Stimulated activated CD4-positive, alpha-beta T cell treated with anti-CD3 and anti-CD28 coated beads, Interleukin-4, amount 100 ng/mL, for 4 hours (primary cell): ENCODE measurements around the gene ADCY9.
"Not testable (repeated sequence)": the region's sequence is repeated elsewhere in the genome, so short reads cannot be mapped to it uniquely, and the experiment has no call there.

Source experiments
- DNase-seq, 2 experiments: peaks; one replicate each; pipeline ENCODE4 v3.0.0-alpha.2; 2020

The ADCY9 gene

DNA sequence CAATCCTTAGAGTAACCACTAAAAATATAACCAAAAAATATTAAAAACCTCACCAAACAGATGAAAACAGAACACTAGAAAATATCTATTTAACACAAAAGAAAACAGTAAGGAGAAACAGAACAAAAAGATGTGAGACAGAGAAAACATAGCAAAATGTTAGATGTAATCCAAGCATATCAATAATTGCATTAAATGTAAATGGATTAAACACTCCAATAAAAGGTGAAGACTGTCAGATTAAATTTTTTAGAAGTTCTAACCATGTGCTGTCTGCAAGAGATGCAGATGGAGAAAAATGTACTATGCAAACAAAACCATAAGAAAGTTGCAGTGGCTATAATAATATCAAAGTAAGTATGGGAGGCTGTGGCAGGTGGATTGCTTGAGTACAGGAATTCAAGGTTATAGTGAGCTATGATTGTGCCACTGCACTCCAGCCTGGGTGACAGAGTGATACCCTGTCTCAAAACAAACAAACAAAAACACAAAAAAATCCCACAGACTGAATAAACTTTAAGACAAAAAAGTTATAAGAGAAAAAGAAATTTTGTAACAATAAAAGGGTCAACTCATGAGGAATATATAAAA, 53.9 kb downstream of the ADCY9 start:
- DNase-seq, result no peak

DNA sequence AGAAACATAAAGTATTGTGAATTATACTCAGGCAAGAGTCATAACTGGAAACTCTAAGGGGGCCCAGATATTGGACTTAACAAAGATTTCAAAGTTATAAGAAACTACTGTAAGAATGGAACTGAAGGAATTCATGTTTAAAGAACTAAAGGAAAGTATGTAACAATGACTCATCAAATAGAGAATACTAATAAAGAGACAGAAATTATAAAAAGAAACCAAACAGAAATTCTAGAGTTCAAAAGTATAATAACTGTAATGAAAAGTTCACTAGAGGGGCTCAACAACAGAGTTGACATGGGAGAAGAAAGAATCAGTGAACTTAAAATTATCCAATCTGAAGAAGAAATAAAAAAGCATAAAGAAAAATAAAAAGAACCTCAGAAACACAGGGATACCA, 55.4 kb downstream of the ADCY9 start:
- DNase-seq, result no peak

DNA sequence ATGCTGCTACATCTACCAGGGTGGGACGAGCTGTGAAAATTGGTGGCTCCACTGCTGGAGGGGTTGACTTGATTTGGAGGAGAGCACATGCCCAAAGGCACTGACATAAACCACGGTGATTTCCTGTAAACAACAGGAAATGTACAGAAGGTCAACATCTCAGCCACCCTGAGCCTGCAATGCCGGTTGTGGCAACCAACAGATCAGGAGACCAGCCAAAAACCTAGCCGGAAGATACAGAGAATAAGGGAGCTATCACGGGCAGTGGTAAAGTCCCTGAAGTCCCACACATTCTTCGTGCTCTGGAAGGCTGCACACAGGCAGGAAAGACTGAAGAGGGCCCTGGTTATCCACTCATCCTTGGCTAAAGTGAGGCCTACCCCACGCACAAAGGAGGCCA, 56.2 kb downstream of the ADCY9 start:
- no peak for DNase-seq

DNA sequence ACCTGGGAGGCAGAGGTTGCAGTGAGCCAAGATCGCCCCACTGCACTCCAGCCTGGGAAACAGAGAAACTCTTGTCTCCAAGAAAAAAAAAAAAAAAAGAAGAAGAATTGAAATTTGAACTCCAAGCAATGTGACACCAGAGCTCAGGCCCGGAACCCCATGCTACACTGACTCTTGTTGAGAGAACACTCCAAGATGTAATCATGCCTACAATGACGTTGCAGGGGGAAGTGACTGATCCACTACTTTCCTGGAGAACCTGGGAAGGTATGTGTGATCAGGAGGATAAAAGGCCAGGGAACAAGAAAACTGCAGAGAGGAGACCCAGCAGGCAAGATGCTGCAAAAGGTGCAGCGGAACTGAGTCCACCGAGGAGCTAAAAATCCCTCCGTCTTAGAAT, 57.9 kb downstream of the ADCY9 start:
- no peak for DNase-seq

DNA sequence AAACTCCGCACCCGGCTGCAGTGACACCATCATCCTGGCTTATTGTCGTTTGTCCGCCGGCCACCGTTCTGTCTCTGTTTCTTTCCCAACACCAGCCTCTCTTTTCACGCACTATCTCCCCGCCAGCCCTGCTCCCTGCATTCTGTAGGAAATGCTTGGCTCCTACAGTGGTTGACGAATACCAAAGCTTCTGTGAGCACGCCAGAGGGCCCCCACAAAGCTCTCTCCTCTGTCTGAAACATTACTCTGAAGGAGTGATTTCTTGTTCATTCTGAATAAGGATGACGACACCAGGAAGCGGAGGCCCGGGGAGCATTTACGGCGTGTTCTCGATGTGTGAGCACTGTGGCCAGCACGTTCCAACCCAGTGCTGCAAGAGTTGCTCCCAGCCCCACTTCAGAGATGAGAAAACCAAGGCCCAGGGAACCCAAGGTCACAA, 58.8 kb downstream of the ADCY9 start:
- DNase-seq, result no peak

DNA sequence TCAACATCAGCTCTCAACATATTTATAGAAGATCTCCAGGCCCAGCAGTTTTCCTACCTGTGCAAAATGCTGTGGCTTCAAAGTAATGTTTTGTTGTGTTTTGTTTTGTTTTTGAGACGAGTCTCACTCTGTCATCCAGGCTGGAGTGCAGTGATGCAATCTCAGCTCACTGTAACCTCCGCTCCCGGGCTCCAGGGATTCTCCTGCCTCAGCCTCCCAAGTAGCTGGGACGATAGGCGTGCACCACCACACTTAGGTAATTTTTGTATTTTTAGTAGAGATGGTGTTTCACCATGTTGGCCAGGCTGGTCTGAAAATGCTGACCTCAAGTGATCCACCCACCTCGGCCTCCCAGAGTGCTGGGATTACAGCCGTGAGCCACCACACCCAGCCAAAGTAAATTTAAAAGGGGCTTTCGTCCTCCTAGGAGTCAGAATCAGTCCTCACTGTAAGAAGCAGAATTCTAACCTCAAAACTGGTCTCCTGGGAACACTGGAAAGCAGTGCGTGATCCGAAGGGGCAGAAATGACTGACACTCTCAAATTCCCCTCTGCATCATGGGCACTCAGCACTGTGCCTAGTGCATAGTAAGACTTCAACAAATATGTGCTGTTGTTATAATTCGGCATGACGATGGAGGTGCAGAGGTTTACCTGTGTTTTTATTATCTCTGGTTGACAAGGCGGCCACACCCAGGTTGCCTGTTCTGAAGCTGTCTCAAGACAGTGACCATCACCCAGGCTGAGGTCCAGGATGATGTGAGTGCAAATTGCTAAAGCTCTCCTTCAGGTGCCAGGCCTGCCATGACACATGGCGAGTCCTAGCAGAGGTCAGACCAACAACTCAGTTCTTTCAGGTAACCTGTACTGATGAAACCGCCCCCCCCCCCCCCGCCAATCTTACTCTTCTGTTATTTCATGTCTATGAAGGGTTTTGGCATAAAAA, 59.8 kb downstream of the ADCY9 start:
- no peak for DNase-seq

DNA sequence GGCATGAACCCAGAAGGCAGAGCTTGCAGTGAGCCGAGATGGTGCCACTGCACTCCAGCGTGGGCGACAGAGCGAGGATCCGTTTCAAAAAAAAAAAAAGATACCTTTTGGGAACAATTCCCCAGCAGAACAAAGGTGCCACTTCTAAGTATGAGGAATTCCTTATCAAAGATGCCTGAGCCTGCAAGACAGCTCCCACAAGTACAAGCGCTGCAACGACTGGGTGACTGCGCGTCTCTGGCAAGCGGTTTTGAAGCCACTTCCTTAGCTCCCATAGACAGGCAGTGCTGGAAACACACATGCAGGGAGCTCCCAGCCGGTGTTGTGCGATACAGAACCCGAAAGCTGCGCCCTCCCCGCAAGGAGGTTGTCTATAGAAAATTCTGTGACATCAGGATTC, 60.5 kb downstream of the ADCY9 start:
- DNase-seq, result no peak

DNA sequence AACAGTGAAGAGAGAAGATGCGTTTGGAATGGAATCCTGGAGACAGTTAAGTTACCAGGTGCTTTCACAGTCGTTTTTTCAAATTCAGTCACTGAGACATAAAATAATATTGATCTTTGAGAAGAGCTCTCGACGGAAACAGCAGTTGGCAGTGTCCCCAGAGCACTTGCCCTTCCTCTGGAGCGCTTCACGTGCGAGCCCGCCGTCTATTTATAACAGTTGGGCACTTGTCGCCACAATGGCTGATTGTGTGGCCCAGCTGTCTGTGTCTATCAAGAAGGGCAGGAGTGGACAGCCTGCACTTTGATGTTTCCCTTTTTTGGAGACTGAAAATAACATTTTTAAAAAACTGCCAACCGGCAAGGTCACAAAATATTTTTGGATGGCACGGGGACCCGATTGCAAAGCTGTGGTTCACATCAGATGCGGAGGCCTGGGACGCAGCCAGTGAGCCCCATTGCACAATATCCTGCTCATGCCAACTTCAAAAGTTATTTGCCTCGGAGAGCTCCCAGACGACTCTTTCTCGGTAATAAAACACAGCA, 62.9 kb downstream of the ADCY9 start:
- DNase-seq, result no peak

DNA sequence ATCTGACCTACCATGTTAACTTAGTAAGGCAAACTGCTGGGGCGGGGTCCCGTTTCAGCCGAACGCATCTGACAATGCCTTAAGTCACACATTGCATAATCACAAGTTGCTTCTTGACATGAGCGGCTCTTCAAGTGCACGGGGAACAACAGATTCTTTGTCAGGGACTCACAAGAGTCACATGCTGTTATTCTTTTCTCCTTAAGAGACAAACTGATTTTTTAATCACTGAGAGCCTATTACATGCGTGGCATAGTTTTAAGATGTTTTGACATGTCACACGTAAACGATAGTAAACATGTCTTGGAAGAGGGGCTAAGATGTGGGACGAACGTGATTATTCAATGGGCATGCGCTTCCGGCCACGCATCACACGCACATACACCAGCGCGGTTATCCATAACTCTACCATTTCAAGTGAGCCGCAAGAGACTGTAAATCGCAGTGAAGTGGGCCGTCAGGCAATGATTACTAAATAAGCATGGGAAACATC, 63.4 kb downstream of the ADCY9 start:
- no peak for DNase-seq

DNA sequence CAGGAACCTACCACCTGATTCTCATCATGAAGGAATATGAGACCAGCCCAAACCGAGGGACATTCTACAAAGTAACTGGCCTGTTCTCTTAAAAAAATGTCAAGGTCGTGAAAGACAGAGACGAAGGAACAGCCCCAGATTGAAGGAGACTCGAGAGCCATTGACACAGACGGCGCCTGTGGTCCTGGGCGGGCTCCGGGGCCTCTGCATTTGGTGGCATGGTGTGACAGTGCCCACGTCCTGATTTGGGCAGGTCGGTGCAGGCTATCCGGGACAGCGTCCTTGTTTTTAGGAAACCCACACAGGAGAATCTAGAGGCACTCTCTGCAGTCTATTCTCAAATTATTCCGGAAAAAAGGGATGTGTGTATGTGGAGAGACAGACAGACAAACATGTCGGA, 64.1 kb downstream of the ADCY9 start:
- no peak for DNase-seq

DNA sequence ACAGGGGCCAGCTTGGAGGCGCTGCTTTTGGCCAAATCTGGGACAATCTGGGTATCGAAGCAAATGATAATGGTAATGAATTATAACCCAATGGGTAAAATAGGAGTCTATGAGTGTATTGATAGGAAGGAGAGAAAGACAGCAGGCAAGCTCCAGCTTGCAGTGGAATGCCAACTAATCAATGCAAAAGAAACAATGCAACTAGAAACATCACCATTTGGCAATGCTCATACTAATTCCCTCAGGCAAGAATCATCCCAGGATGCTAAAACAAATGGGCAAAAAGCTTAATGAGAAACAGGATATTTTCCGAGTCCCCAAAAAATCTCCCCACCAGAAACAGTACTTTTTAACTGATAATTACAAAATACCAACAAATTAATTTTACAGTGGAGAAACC, 64.7 kb downstream of the ADCY9 start:
- no peak for DNase-seq

DNA sequence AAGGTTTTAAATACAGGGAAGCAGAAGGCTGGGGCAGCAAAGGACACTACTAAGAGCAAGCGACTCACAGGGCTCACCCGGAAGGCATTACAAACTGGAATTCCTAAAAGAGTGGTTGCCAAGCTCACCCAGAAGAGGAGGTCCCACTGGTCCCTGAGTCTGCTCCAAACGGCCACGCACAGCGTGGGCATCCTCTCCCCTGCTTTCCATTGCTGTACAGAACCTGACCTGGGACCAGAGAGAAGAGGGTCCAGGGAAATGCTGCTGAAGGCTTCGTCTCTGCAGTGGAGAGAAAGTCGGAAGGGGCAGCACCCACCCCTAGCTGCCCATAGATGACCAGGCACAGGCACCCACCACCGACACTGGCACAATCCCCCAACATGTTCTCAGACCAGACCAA, 67.2 kb downstream of the ADCY9 start:
- no peak for DNase-seq

DNA sequence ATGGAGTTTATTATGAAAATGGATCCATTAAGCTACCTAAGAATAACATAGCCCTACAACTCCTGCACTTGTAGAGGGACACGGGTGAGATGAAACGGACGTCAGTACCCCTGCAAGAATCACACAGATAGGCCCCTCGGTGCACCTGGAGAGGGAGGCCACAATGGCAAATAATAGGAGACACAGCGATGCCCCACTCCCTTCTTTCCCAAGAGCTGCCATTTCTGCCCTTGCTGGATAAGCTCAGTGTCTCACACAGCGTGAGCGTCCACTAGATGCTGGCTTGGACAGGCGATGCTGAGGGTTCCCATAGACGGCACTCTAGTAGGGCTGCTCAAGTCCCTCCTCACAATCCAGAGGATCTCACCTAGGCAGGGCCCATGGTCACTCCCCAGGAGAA, 67.8 kb downstream of the ADCY9 start:
- DNase-seq, result no peak

DNA sequence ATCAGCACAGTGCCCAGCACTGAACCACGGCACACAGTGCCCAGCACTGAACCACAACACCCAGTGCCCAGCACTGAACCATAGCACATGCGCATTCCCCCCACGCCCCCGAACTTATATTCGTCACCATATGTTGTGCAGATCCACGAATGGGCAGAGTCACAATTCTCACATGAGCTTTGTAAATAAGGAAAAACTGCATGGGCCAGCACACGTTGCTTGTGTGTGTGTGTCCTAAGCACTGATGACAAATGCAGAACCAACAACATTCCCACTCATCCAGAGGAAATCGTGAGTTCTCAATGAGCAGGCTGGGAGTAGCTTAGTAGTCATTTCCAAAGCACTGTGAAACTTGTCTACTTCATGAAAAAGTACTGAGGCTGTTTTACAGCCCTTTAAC, 70.0 kb downstream of the ADCY9 start:
- no peak for DNase-seq

DNA sequence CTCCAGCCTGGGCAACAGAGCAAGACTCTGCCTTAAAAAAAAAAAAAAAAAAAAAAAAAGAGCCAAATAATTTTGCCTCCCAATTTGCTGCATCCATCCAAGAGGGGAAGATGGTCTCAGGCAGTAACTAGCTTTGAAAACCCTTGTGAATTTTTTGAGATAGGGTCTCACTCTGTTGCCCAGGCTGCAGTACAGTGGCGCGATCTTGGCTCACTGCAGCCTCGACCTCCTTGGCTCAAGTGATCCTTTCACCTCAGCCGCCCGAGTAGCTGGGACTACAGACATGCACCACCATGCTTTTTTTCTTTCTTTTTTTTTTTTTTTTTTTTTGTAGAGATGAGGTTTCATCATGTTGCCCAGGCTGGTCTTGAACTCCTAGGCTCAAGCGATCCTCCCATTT, 70.7 kb downstream of the ADCY9 start:
- not testable (repeated sequence) for DNase-seq

DNA sequence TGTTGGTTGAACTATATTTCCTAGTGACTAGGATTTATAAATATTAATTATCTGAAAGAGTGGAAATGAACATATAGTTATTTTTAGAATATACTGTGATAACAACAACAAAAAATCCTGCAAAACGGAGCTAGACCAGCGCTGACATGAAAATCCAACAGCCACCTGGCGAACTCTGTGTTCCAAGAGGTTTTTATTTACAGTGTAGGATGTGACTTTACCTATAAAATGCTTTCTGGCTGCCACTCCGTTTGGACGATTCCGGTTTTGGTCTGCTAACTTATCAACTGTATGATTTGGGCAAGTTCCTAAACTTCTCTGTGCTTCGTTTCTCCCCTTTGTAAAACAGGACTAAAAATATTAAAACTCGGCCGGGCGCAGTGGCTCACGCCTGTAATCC, 73.7 kb downstream of the ADCY9 start:
- DNase-seq, result no peak

DNA sequence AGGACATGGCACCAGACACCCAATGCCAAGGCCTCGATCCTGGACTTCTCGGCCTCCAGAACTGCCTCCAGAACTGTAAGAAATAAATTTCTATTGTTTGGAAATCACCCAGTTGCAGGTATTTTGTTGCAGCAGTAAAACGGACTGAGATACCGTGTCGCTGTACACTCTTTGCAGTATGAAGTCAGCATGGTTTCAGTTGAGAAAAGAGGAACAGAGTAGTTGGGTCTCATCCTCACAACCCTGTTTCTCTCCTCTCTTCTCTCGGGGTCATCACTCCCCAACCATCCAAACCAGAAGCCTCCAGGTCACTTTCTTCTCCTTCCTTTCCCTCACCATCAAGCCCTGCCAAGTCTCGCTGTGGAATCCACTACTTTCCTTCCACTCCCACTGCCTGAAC, 77.8 kb downstream of the ADCY9 start:
- no peak for DNase-seq

DNA sequence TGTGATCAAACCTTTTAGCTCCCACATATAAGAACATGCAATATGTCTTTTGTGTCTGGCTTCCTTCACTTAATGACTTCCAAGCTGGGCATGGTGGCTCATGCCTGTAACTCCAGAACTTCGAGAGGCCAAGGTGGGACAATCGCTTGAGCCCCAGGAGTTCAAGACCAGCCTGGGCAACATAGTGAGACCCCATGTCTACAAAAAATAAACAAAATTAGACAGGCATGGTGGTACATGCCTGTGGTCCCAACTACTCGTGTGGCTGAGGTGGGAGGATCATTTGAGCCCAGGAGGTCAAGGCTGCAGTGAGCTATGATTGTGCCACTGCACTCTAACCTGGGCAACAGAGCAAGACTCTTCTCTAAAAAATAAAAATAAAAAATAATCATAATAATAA, 79.3 kb downstream of the ADCY9 start:
- DNase-seq, result not testable (repeated sequence)

DNA sequence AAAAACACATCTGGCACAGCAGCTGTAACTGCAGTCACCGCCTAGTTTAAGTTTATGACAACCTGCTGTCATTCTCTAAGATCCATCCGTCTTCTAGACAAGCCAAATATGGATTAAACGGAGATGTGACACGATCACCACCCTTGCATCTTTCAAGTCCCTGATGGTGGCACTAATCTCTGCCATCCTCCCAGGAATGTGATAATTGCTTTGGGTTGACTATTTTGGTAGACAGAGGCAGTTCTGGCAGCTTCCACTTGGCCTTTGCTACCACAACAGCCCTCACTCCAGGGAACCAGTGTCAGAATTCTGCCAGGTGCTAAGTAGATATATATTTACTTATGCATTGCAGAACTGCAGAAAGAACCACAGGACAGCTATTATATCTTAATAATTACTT, 81.3 kb downstream of the ADCY9 start:
- no peak for DNase-seq

DNA sequence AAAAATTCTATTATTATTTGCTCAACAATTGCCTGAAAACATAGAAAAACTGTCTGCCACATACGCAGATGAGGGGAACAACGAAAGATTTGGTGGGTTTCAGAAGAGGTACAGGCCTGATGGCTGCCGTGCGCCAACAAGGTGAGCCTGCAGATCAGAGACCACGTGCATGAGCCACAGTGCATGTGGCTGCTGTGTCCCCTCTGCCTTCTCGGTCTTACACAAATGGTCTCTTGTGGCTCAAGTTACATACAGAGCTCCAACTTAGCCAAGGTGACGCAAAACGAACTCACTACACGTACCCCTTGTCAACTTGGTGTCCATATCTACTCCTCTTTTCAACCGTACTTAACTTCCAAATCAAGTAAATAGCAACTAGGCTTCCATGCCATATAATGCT, 82.3 kb downstream of the ADCY9 start:
- DNase-seq, result no peak

DNA sequence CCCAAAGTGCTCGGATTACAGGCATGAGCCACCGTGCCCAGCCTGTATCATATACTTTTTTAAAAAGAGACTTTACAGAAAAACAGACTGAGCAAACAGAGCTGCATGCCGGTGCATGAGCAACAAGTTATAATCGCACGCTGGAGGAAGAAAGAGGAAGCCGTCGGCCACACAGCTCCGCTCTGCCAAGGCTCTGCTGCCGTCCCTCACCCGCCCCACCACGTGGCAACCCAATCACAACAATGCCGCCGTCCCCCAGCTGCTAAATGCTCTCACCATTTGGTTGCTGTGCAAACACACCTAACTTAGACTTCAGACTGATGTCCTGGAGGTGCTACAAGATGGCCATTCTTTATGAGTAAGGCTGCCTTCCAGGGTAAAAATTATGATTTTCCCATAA, 83.5 kb downstream of the ADCY9 start:
- no peak for DNase-seq

DNA sequence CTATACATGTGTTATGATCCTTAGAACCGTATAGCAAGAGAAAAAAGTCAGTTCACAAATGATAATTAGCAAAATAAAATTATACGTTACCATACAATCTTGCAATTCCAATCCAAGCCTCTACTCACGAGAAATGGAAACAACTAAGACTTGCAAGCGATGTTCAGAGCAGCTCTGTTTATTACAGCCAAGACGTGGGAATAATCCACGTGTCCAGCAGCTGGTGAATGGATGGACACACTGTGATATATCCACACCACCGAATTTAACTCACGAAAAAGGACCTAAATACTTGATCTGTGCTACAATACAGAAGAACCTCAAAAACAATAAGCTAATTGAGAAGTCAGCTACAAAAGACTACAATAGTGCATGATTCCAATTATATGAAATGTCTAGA, 88.1 kb downstream of the ADCY9 start:
- no peak for DNase-seq

DNA sequence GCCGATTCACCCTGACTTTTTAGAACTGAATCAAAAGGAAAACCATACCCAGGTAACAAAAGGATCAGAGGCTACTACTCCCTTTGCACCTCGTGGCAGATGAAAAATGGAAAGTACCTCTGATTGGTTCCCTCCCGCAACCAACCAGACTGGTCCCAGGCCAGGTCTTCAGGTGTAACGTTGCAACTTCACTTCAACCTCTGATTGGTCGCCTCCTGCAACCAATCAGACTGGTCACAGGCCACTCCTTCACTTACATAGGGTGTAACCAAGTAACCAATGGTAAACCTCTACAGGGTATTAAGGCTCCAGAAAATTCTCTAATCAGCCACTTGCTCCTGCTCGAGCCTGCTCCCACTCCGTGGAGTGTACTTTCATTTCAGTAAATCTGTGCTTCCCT, 89.4 kb downstream of the ADCY9 start:
- DNase-seq, result no peak

DNA sequence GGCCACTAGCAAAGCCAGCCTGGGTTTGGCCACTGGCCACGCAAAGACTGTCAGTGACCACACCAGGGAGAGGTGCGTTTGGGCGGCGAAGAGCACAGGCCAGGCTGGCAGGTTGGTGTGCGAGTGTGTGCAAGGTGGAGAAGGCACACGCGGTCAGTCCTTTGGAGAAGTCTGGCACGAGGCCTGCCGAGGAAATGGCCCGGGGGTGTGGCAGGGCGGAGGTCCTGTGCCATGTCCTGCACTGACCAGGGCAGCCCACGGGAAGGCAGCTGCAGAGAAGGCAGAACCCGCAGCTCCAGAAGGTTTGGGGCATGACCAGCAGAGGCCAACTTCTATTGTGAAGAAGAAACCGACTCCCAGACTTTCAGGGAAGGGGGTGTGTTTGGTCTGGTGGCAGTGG, 90.8 kb downstream of the ADCY9 start:
- no peak for DNase-seq
